NCI-H2171 treated with DMSO at 0.1 percent for 48 hours (cell line): ENCODE data around the gene TEDC1.
"Not testable (repeated sequence)": the region's sequence is repeated elsewhere in the genome, so short reads cannot be mapped to it uniquely, and the experiment has no call there.

ENCODE experiments used
- DNase-seq: peaks from one replicate; lab custom pipeline; 2025; lab: John Stamatoyannopoulos, UW

The TEDC1 gene

GRCh38 chr14:105540811-105541210 is 49.8 kb downstream of the TEDC1 start:
- no peak for DNase-seq

DNA sequence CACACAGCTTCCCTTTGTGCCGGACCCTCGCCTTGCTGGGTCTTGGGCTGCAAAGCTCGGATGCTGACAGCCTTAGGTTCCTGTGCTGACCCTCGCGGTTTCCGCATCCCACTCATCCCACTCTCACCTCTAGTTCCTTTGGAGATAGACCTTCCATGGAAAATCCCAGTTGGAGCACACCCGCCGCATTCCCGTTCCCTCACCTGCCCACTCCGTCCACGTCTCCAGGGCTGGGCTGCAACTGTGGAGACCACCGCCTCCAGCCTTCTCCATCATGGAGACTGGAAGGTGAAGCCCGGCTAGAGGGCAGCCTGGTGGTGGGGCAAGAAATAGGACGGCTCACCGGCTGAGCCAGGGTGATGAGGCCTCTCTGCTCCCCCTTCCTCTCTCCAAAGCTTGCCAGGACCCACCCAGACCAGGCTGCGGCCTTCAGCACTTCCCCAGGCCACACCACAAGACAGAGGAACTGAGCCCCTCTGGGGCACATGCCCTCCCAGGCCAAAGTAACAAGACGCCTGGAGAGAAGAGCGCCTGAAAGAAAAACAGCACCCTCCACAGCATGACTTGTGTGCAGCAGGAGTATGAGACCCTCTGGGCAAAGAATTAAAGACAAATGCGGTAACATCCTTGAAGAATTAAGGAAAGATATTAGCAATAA is 50.3 kb downstream of the TEDC1 start:
- DNase-seq, result no peak

- DNase-seq, result not testable (repeated sequence)
Measured at GRCh38 chr14:105545676-105546075, 54.6 kb downstream of the TEDC1 start.

GRCh38 chr14:105546410-105546809 is 55.4 kb downstream of the TEDC1 start:
- DNase-seq, result not testable (repeated sequence)

DNA sequence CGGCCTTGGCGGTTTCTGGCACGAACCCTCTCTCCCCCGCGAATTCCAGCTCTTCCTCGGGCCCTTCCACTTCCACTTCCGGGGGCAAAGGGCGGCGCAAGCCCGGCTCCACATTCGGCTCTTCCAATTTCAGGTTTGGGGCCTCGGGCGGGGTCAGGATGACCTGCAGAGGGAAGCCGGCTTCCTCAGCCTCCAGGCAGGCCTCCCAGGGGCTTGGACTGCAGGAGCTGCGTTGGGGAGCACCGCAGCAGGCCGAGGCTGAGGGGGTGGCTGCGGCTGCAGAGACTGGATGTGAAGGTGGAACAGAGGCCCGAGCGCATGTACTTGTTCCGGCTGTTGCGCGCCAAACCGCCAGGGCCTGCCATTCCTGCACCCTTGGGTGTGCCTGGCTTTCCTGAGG is 56.0 kb downstream of the TEDC1 start:
- not testable (repeated sequence) for DNase-seq

DNA sequence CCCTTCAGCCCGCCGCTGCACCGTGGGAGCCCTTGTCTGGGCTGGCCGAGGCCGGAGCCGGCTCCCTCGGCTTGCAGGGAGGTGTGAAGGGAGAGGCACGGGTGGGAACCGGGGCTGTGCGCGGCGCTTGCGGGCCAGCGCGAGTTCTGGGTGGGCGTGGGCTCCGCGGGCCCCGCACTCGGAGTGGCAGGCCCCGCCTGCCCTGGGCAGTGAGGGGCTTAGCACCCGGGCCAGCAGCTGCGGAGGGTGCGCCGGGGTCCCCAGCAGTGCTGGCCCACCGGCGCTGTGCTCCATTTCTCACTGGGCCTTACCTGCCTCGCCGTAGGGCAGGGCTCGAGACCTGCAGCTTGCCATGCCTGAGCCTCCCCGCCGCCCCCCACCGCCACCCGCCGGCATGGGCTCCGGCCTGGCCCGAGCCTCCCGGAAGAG is 56.7 kb downstream of the TEDC1 start:
- no peak for DNase-seq
